Activated gamma-delta T cell treated with Interleukin-2 at 50 U/mL for 16 hours (primary cell): ENCODE data around the gene OR52K2.
"Not testable (repeated sequence)": the region's sequence is repeated elsewhere in the genome, so short reads cannot be mapped to it uniquely, and the experiment has no call there.

Experiments used
- DNase-seq: peaks from one replicate; pipeline ENCODE4 v3.0.0-alpha.2; 2020

The OR52K2 gene

GRCh38 chr11:4481240-4481582, 32.1 kb downstream of the OR52K2 start:
- no peak for DNase-seq

- no peak for DNase-seq
Measured at GRCh38 chr11:4482445-4482844, 33.4 kb downstream of the OR52K2 start, which contains the start of gene OR52K1. Gene OR52K1, plus strand, starts transcription at chr11:4482646. Its CDS starts 6,255 bp downstream, at chr11:4488901.

- DNase-seq, result no peak
Measured at GRCh38 chr11:4484310-4484709, 35.2 kb downstream of the OR52K2 start.

GRCh38 chr11:4491405-4491804, 42.3 kb downstream of the OR52K2 start:
- not testable (repeated sequence) for DNase-seq

GRCh38 chr11:4491878-4492606, 42.9 kb downstream of the OR52K2 start:
- DNase-seq, result no peak

- no peak for DNase-seq
Measured at GRCh38 chr11:4493480-4493818, 44.4 kb downstream of the OR52K2 start.

GRCh38 chr11:4495487-4495886, 46.4 kb downstream of the OR52K2 start:
- no peak for DNase-seq

- DNase-seq, result no peak
Measured at GRCh38 chr11:4495986-4496385, 46.9 kb downstream of the OR52K2 start.

- DNase-seq, result no peak
Measured at GRCh38 chr11:4496557-4497248, 47.6 kb downstream of the OR52K2 start.
